Measurements from ENCODE around the gene HHLA2. TPM values are rescaled to one million over a fixed set of nuclear protein-coding genes. Genes with fewer than 3 reads are reported as not detected.

The HHLA2 gene
- polyA plus RNA-seq, 3 donors, result 0.13 TPM; not detected in 2

- Histone ChIP-seq H3K4me3 (replicated peaks in 1 of 3; ENCODE audit: low read depth in 2 of 3, low read length in 3 of 3) (no peak overlapping the region), H3K4me2 (replicated peaks; ENCODE audit: extremely low read depth, low read length, poor library complexity, severe bottlenecking) (no peak overlapping the region)
These were observed 13.3 kb upstream of the HHLA2 start for GRCh38 chr3:108283006-108283405.

GRCh38 chr3:108283989-108284388 lies 12.4 kb upstream of the HHLA2 start:
- H3K9ac ChIP-seq (ENCODE audit: insufficient read depth, low read length, poor library complexity, severe bottlenecking), result no peak overlapping the region
- intact Hi-C loops (cut with micrococcal nuclease), result no loop called here
- H3K36me3 Mint-ChIP-seq, result peaks cover 2% of the 10 kb centered on the region in 2 donors
- no peak for TF ChIP-seq CTCF (IDR thresholded peaks at IDR 0.05)
- no peak overlapping the region for H3K4me2 ChIP-seq (replicated peaks; ENCODE audit: extremely low read depth, low read length, poor library complexity, severe bottlenecking)
- H3K4me1 ChIP-seq (ENCODE audit: control insufficient read depth in 1 of 2, insufficient read depth in 2 of 2, low read length in 2 of 2), result no peaks in the 10 kb centered on the region
- H3K27me3 ChIP-seq (ENCODE audit: control insufficient read depth in 2 of 2, insufficient read depth in 2 of 2, low read length in 2 of 2), result no peaks in the 10 kb centered on the region
- H3K79me2 ChIP-seq (ENCODE audit: insufficient read depth, low read length), result no peaks in the 10 kb centered on the region
- DNase-seq, result no peak
- H3K4me3 Mint-ChIP-seq, result no peak overlapping the region
- no CpG with 5 or more reads among the region's 2 CpGs for WGBS (ENCODE audit: insufficient coverage)
- no peaks in the 10 kb centered on the region for H3K4me1 Mint-ChIP-seq
- H2AFZ ChIP-seq (ENCODE audit: insufficient read depth, low read depth, low read length, poor library complexity, severe bottlenecking), result no peak overlapping the region
- H3K36me3 ChIP-seq (replicated peaks in 1 of 2; ENCODE audit: control insufficient read depth in 1 of 2, insufficient read depth in 2 of 2, low read length in 2 of 2), result no peaks in the 10 kb centered on the region
- no peak overlapping the region for H3K4me3 ChIP-seq (replicated peaks in 1 of 3; ENCODE audit: low read depth in 2 of 3, low read length in 3 of 3)
- no peak overlapping the region for H3K27ac ChIP-seq (ENCODE audit: low read depth in 1 of 2, low read length in 2 of 2)
- H3K27me3 Mint-ChIP-seq (ENCODE audit: low read depth in 3 of 3), result peaks cover 0 to 3% (median 1%) of the 10 kb centered on the region in 3 donors
- H3K27ac Mint-ChIP-seq, result no peak overlapping the region
- no peaks in the 10 kb centered on the region for H4K20me1 ChIP-seq (ENCODE audit: insufficient read depth, low read length)
- peaks cover 11 to 12% of the 10 kb centered on the region in 2 donors for H3K9me3 ChIP-seq (replicated peaks in 1 of 2; ENCODE audit: control insufficient read depth in 1 of 2, insufficient read depth in 1 of 2, low read length in 2 of 2)
- H3K9me3 Mint-ChIP-seq, result peaks cover 5 to 17% (median 12%) of the 10 kb centered on the region in 7 donors

More at GRCh38 chr3:108283006-108283405, 13.3 kb upstream of the HHLA2 start:
- no peak for DNase-seq
- WGBS (ENCODE audit: insufficient coverage), result 83% methylated on average over 1 of the region's 1 CpG
- H3K4me1 Mint-ChIP-seq, result no peaks in the 10 kb centered on the region
- no peak overlapping the region for H3K9ac ChIP-seq (ENCODE audit: insufficient read depth, low read length, poor library complexity, severe bottlenecking)
- no peaks in the 10 kb centered on the region for H3K27me3 ChIP-seq (ENCODE audit: control insufficient read depth in 2 of 2, insufficient read depth in 2 of 2, low read length in 2 of 2)
- no peak for TF ChIP-seq CTCF (IDR thresholded peaks at IDR 0.05)
- no peaks in the 10 kb centered on the region for H4K20me1 ChIP-seq (ENCODE audit: insufficient read depth, low read length)
- no peak overlapping the region for H3K27ac Mint-ChIP-seq
- no peaks in the 10 kb centered on the region for H3K4me1 ChIP-seq (ENCODE audit: control insufficient read depth in 1 of 2, insufficient read depth in 2 of 2, low read length in 2 of 2)
- H3K9me3 Mint-ChIP-seq, result peaks cover 14 to 26% (median 22%) of the 10 kb centered on the region in 7 donors
- H3K4me3 Mint-ChIP-seq, result no peak overlapping the region
- no peaks in the 10 kb centered on the region for H3K79me2 ChIP-seq (ENCODE audit: insufficient read depth, low read length)
- H3K36me3 Mint-ChIP-seq, result peaks cover 2% of the 10 kb centered on the region in 2 donors
- no peak overlapping the region for H3K27ac ChIP-seq (ENCODE audit: low read depth in 1 of 2, low read length in 2 of 2)
- peaks cover 18 to 22% of the 10 kb centered on the region in 2 donors for H3K9me3 ChIP-seq (replicated peaks in 1 of 2; ENCODE audit: control insufficient read depth in 1 of 2, insufficient read depth in 1 of 2, low read length in 2 of 2)
- peaks cover 0 to 3% (median 1%) of the 10 kb centered on the region in 3 donors for H3K27me3 Mint-ChIP-seq (ENCODE audit: low read depth in 3 of 3)
- no peaks in the 10 kb centered on the region for H3K36me3 ChIP-seq (replicated peaks in 1 of 2; ENCODE audit: control insufficient read depth in 1 of 2, insufficient read depth in 2 of 2, low read length in 2 of 2)
- intact Hi-C loops (cut with micrococcal nuclease), result no loop called here
- no peak overlapping the region for H2AFZ ChIP-seq (ENCODE audit: insufficient read depth, low read depth, low read length, poor library complexity, severe bottlenecking)
